ENCODE data around the gene C16orf89. TPM values are rescaled to one million over a fixed set of nuclear protein-coding genes. Genes with fewer than 3 reads are reported as not detected.

The C16orf89 gene
- polyA plus RNA-seq, 1 donor (not counting 4 experiments of a cell fraction or from before 2014, with no cell fraction given) = not detected

GRCh38 chr16:5000573-5001001, 65.2 kb downstream of the C16orf89 start:
- no peak overlapping the region for H2AFZ ChIP-seq (ENCODE audit: control insufficient read depth, low read length)
- no peak overlapping the region for H3K27ac ChIP-seq (ENCODE audit: control insufficient read depth, insufficient read depth, low read length)
- FAIRE-seq (no peak), DNase-seq (ENCODE audit: low read depth, low spot score) (no peak)
- no peaks in the 10 kb centered on the region for H3K27me3 ChIP-seq (ENCODE audit: control insufficient read depth, extremely low read depth, insufficient read depth, low read length)
- no peaks in the 10 kb centered on the region for H3K79me2 ChIP-seq (ENCODE audit: control insufficient read depth, insufficient read depth, low read length)
- dilution Hi-C loops (cut with MboI; ENCODE audit: extremely low pct_ligation_motif_present, low sequenced_read_pairs) = no loop called here
- TF ChIP-seq CTCF (optimal IDR thresholded peaks at IDR 0.05 in 1 of 3, IDR thresholded peaks at IDR 0.05 in 1 of 3, conservative IDR thresholded peaks at IDR 0.05 in 1 of 3; ENCODE audit: extremely low read depth in 1 of 3, insufficient read depth in 2 of 3, low read length in 3 of 3) = no peak
- TF ChIP-seq EZH2 (IDR thresholded peaks at IDR 0.05; ENCODE audit: low read length) = no peak
- H3K4me1 ChIP-seq (ENCODE audit: control insufficient read depth, extremely low read depth, insufficient read depth, low read length) = no peaks in the 10 kb centered on the region
- H3K9me3 ChIP-seq (ENCODE audit: control insufficient read depth, low read depth, low read length) = no peaks in the 10 kb centered on the region
- no peaks in the 10 kb centered on the region for H4K20me1 ChIP-seq (ENCODE audit: control insufficient read depth, extremely low read depth, insufficient read depth, low read length)
- H3K36me3 ChIP-seq (ENCODE audit: control insufficient read depth in 2 of 2, extremely low read depth in 1 of 2, insufficient read depth in 2 of 2, low read length in 2 of 2) = no peaks in the 10 kb centered on the region
- H3K4me3 ChIP-seq (ENCODE audit: control insufficient read depth in 2 of 3, extremely low read depth in 1 of 3, insufficient read depth in 2 of 3, low read depth in 1 of 3, low read length in 3 of 3) = no peak overlapping the region
- H3K9ac ChIP-seq (ENCODE audit: control insufficient read depth, extremely low read depth, insufficient read depth, low read length) = no peak overlapping the region
- H3K9me1 ChIP-seq (ENCODE audit: control insufficient read depth, extremely low read depth, insufficient read depth, low read length) = no peaks in the 10 kb centered on the region
- H3K4me2 ChIP-seq (ENCODE audit: control insufficient read depth, extremely low read depth, insufficient read depth, low read depth, low read length) = no peak overlapping the region

GRCh38 chr16:4994719-4995434, 70.9 kb downstream of the C16orf89 start:
- FAIRE-seq = no peak
- H3K27me3 ChIP-seq (ENCODE audit: control insufficient read depth, extremely low read depth, insufficient read depth, low read length) = no peaks in the 10 kb centered on the region

More at GRCh38 chr16:4994719-4995434, 70.9 kb downstream of the C16orf89 start:
- H3K9ac ChIP-seq (ENCODE audit: control insufficient read depth, extremely low read depth, insufficient read depth, low read length) = no peak overlapping the region
- no peak overlapping the region for H2AFZ ChIP-seq (ENCODE audit: control insufficient read depth, low read length)
- dilution Hi-C loops (cut with MboI; ENCODE audit: extremely low pct_ligation_motif_present, low sequenced_read_pairs) = no loop called here
- no peak overlapping the region for H3K4me3 ChIP-seq (ENCODE audit: control insufficient read depth in 2 of 3, extremely low read depth in 1 of 3, insufficient read depth in 2 of 3, low read depth in 1 of 3, low read length in 3 of 3)
- H3K79me2 ChIP-seq (ENCODE audit: control insufficient read depth, insufficient read depth, low read length) = no peaks in the 10 kb centered on the region
- H3K9me3 ChIP-seq (ENCODE audit: control insufficient read depth, low read depth, low read length) = no peaks in the 10 kb centered on the region
- H3K4me2 ChIP-seq (ENCODE audit: control insufficient read depth, extremely low read depth, insufficient read depth, low read depth, low read length) = no peak overlapping the region
- H3K36me3 ChIP-seq (ENCODE audit: control insufficient read depth in 2 of 2, extremely low read depth in 1 of 2, insufficient read depth in 2 of 2, low read length in 2 of 2) = no peaks in the 10 kb centered on the region
- no peak overlapping the region for H3K27ac ChIP-seq (ENCODE audit: control insufficient read depth, insufficient read depth, low read length)
- H4K20me1 ChIP-seq (ENCODE audit: control insufficient read depth, extremely low read depth, insufficient read depth, low read length) = no peaks in the 10 kb centered on the region
- H3K4me1 ChIP-seq (ENCODE audit: control insufficient read depth, extremely low read depth, insufficient read depth, low read length) = no peaks in the 10 kb centered on the region
- no peaks in the 10 kb centered on the region for H3K9me1 ChIP-seq (ENCODE audit: control insufficient read depth, extremely low read depth, insufficient read depth, low read length)
- DNase-seq (ENCODE audit: low read depth, low spot score) = no peak
- no peak for TF ChIP-seq CTCF (optimal IDR thresholded peaks at IDR 0.05 in 1 of 3, IDR thresholded peaks at IDR 0.05 in 1 of 3, conservative IDR thresholded peaks at IDR 0.05 in 1 of 3; ENCODE audit: extremely low read depth in 1 of 3, insufficient read depth in 2 of 3, low read length in 3 of 3)
- no peak for TF ChIP-seq EZH2 (IDR thresholded peaks at IDR 0.05; ENCODE audit: low read length)

Other genes with a start within 250 kb of the C16orf89 start
- gene GLYR1, start 218.7 kb downstream of the C16orf89 start, polyA plus RNA-seq = 38.7 to 42.6 TPM (median 39.8 TPM) in 3 replicates
- 9.5 to 19.6 TPM (median 11.5 TPM) in 3 replicates for gene UBN1, start 218.5 kb downstream of the C16orf89 start, polyA plus RNA-seq
- 23.5 to 26.6 TPM (median 25.3 TPM) in 3 replicates for gene PPL, start 128.8 kb downstream of the C16orf89 start, polyA plus RNA-seq
- 0.04 to 0.08 TPM in 2 of 3 replicates, not detected in the other for gene SEC14L5, start 107.6 kb downstream of the C16orf89 start, polyA plus RNA-seq
- gene NAGPA, start 32.0 kb downstream of the C16orf89 start, polyA plus RNA-seq = 5.0 to 7.3 TPM (median 7.2 TPM) in 3 replicates
- 25.8 to 30.1 TPM (median 26.6 TPM) in 3 replicates for gene ALG1, start 5.9 kb upstream of the C16orf89 start, polyA plus RNA-seq
- gene EEF2KMT, start 31.8 kb upstream of the C16orf89 start, polyA plus RNA-seq = 7.6 to 10.2 TPM (median 8.1 TPM) in 3 replicates